Measurements from ENCODE around the gene MED26.
"Not testable (repeated sequence)": the region's sequence is repeated elsewhere in the genome, so short reads cannot be mapped to it uniquely, and the experiment has no call there.

Gene MED26
- long read RNA-seq, donor 1, transcript MED26-202 (1 exons, 3,871 nt) = major isoform, 17 of 19 reads
- long read RNA-seq, donor 1, partial matches to known transcripts = 0 of 19 reads
- long read RNA-seq, donor 1, other reads (novel, unspliced or antisense) = 0 of 19 reads
- long read RNA-seq, donor 2, transcript MED26-202 (1 exons, 3,871 nt) = major isoform, 9 of 10 reads
- long read RNA-seq, donor 2, partial matches to known transcripts = 0 of 10 reads
- long read RNA-seq, donor 2, other reads (novel, unspliced or antisense) = 0 of 10 reads
- long read RNA-seq, donor 3, transcript MED26-202 (1 exons, 3,871 nt) = major isoform, 13 of 13 reads
- long read RNA-seq, donor 3, partial matches to known transcripts = 0 of 13 reads
- long read RNA-seq, donor 3, other reads (novel, unspliced or antisense) = 0 of 13 reads
- long read RNA-seq, donor 4, transcript MED26-202 (1 exons, 3,871 nt) = major isoform, 12 of 14 reads
- long read RNA-seq, donor 4, partial matches to known transcripts = 0 of 14 reads
- long read RNA-seq, donor 4, other reads (novel, unspliced or antisense) = 0 of 14 reads
- long read RNA-seq, donor 5, transcript MED26-202 (1 exons, 3,871 nt) = major isoform, 16 of 18 reads
- long read RNA-seq, donor 5, partial matches to known transcripts = 0 of 18 reads
- long read RNA-seq, donor 5, other reads (novel, unspliced or antisense) = 0 of 18 reads
- long read RNA-seq, donor 6, transcript MED26-202 (1 exons, 3,871 nt) = major isoform, 12 of 15 reads
- long read RNA-seq, donor 6, partial matches to known transcripts = 0 of 15 reads
- long read RNA-seq, donor 6, other reads (novel, unspliced or antisense) = 0 of 15 reads
- long read RNA-seq, donor 7 = 0 reads
- long read RNA-seq, donor 8, transcript MED26-202 (1 exons, 3,871 nt) = major isoform, 17 of 19 reads
- long read RNA-seq, donor 8, partial matches to known transcripts = 0 of 19 reads
- long read RNA-seq, donor 8, other reads (novel, unspliced or antisense) = 0 of 19 reads

- peak; percentile 94 for DNase-seq
These were observed at the start of gene MED26 for GRCh38 chr19:16628183-16628983. Gene MED26, minus strand, starts transcription at chr19:16628204. Its CDS starts 261 bp downstream, at chr19:16627943.

GRCh38 chr19:16677055-16677454, 49.1 kb upstream of the MED26 start:
- DNase-seq = no peak

GRCh38 chr19:16676101-16676798, 48.2 kb upstream of the MED26 start:
- DNase-seq = no peak

- not testable (repeated sequence) for DNase-seq
These were observed 45.8 kb upstream of the MED26 start for GRCh38 chr19:16673839-16674238.

- no peak for DNase-seq
These were observed 45.2 kb upstream of the MED26 start for GRCh38 chr19:16673231-16673630.

- no peak for DNase-seq
These were observed 43.8 kb upstream of the MED26 start for GRCh38 chr19:16671652-16672274.

- DNase-seq = no peak
These were observed 42.3 kb upstream of the MED26 start for GRCh38 chr19:16670291-16670690.

- not testable (repeated sequence) for DNase-seq
These were observed 40.7 kb upstream of the MED26 start for GRCh38 chr19:16668702-16669101.

- DNase-seq = no peak
These were observed 40.2 kb upstream of the MED26 start for GRCh38 chr19:16668176-16668575.

GRCh38 chr19:16661480-16662034, 33.6 kb upstream of the MED26 start:
- DNase-seq = peak; percentile 37

GRCh38 chr19:16660763-16661479, 32.9 kb upstream of the MED26 start, which contains the start of gene TMEM38A:
Gene TMEM38A, plus strand, starts transcription at chr19:16661139. Its CDS starts 79 bp downstream, at chr19:16661218.
- DNase-seq = no peak

GRCh38 chr19:16659832-16660708, 32.1 kb upstream of the MED26 start, which contains the start of gene SMIM7:
Gene SMIM7, minus strand, starts transcription at chr19:16660144. Its CDS starts 34 bp downstream, at chr19:16660110.
- DNase-seq = peak; percentile 99

GRCh38 chr19:16659464-16659831, 31.4 kb upstream of the MED26 start:
- no peak for DNase-seq

- no peak for DNase-seq
These were observed 29.4 kb upstream of the MED26 start for GRCh38 chr19:16657384-16657783.

GRCh38 chr19:16655727-16656126, 27.7 kb upstream of the MED26 start:
- DNase-seq = no peak

GRCh38 chr19:16654627-16655026, 26.6 kb upstream of the MED26 start:
- DNase-seq = no peak

- no peak for DNase-seq
These were observed 26.1 kb upstream of the MED26 start for GRCh38 chr19:16654140-16654539.

- DNase-seq = no peak
These were observed 24.9 kb upstream of the MED26 start for GRCh38 chr19:16652854-16653253.

All from right kidney (tissue), 9 donors.